Measurements from ENCODE around the gene ARHGEF19. TPM values are rescaled to one million over a fixed set of nuclear protein-coding genes. Genes with fewer than 3 reads are reported as not detected.
A peak's percentile ranks its signal among the peaks of the same experiment; 100 is the strongest.

The ARHGEF19 gene
- total and polyA plus RNA-seq, 3 donors from 2014 or later = 6.0 to 10.1 (median 8.5) TPM

GRCh38 chr1:16242556-16243214 lies 30.2 kb upstream of the ARHGEF19 start:
- Histone ChIP-seq H3K27me3 (no peaks in the 10 kb centered on the region), H3K4me3 (no peak overlapping the region), H3K27ac (no peak overlapping the region), H3K36me3 (ENCODE audit: low read depth, missing control alignments) (no peaks in the 10 kb centered on the region), H3K9me3 (no peaks in the 10 kb centered on the region), H3K4me1 (peaks cover 13% of the 10 kb centered on the region)
- TF ChIP-seq POLR2A (IDR thresholded peaks at IDR 0.05) (no peak), CTCF (IDR thresholded peaks at IDR 0.05) (no peak)
- 83 to 85% methylated on average over 12 to 17 of the region's 17 CpGs for WGBS, 2 donors
- intact Hi-C loops (cut with DNase I; ENCODE audit: low total_unique reads) = loop anchor here (10.0 kb wide), 1 partner anchor 158 kb away; no protein-coding TSS in a partner anchor
- DNase-seq = no peak

GRCh38 chr1:16241221-16241708 lies 28.8 kb upstream of the ARHGEF19 start:
- H3K4me1 ChIP-seq = peaks cover 15% of the 10 kb centered on the region
- no peaks in the 10 kb centered on the region for H3K36me3 ChIP-seq (ENCODE audit: low read depth, missing control alignments)
- no peak for TF ChIP-seq CTCF (IDR thresholded peaks at IDR 0.05)
- TF ChIP-seq POLR2A (IDR thresholded peaks at IDR 0.05) = no peak
- no peak overlapping the region for H3K4me3 ChIP-seq
- no peak for DNase-seq
- no peak overlapping the region for H3K27ac ChIP-seq
- intact Hi-C loops (cut with DNase I; ENCODE audit: low total_unique reads) = loop anchor here (10.0 kb wide), 1 partner anchor 156 kb away; no protein-coding TSS in a partner anchor
- H3K9me3 ChIP-seq = no peaks in the 10 kb centered on the region
- no peaks in the 10 kb centered on the region for H3K27me3 ChIP-seq
- WGBS, 2 donors = 84 to 89% methylated on average over 10 of the region's 10 CpGs

- Histone ChIP-seq H3K27me3 (no peaks in the 10 kb centered on the region), H3K27ac (no peak overlapping the region), H3K9me3 (no peaks in the 10 kb centered on the region), H3K36me3 (ENCODE audit: low read depth, missing control alignments) (no peaks in the 10 kb centered on the region), H3K4me3 (no peak overlapping the region), H3K4me1 (peaks cover 18% of the 10 kb centered on the region)
- DNase-seq = no peak
- TF ChIP-seq POLR2A (IDR thresholded peaks at IDR 0.05) (no peak), CTCF (IDR thresholded peaks at IDR 0.05) (no peak)
- intact Hi-C loops (cut with DNase I; ENCODE audit: low total_unique reads) = loop anchor here (10.0 kb wide), 1 partner anchor 155 kb away; no protein-coding TSS in a partner anchor
- 95 to 100% methylated on average over 2 of the region's 2 CpGs for WGBS, 2 donors
Measured at GRCh38 chr1:16239972-16240491, 27.6 kb upstream of the ARHGEF19 start.

GRCh38 chr1:16237343-16237830 lies 24.9 kb upstream of the ARHGEF19 start:
- Histone ChIP-seq H3K4me3 (peak overlapping the region; percentile 64 to 76), H3K36me3 (ENCODE audit: low read depth, missing control alignments) (no peaks in the 10 kb centered on the region), H3K4me1 (peaks cover 12% of the 10 kb centered on the region), H3K27me3 (no peaks in the 10 kb centered on the region), H3K9me3 (no peaks in the 10 kb centered on the region), H3K27ac (peak overlapping the region; percentile 6 to 76)
- no peak for TF ChIP-seq CTCF (IDR thresholded peaks at IDR 0.05)
- TF ChIP-seq POLR2A (IDR thresholded peaks at IDR 0.05) = no peak
- intact Hi-C loops (cut with DNase I; ENCODE audit: low total_unique reads) = no loop called here
- DNase-seq = no peak
- WGBS, 2 donors = 14 to 19% methylated on average over 6 of the region's 6 CpGs

All from testis (tissue), 3 donors.